BLaER1 treated with 17β-estradiol and CSF1 and Interleukin-3, amounts not matched to agents 10 nM and 100 nM (cell line): ENCODE data around the gene KIAA1755.

Experiments
- H3K27ac ChIP-seq, 11 experiments: shearing (Covaris generic); formaldehyde crosslinking; 2 replicates each; pipeline ENCODE4 v1.8.1; 2022
- H3K27me3 ChIP-seq, 11 experiments: shearing (Covaris generic); formaldehyde crosslinking; 2 replicates each; pipeline ENCODE4 v1.8.1; 2022
- H3K36me3 ChIP-seq, 11 experiments: shearing (Covaris generic); formaldehyde crosslinking; 2 replicates each; pipeline ENCODE4 v1.8.1; 2022
- H3K4me1 ChIP-seq, 10 experiments: shearing (Covaris generic); formaldehyde crosslinking; 2 replicates each; pipeline ENCODE4 v1.8.1; 2022
- H3K4me2 ChIP-seq, 11 experiments: shearing (Covaris generic); formaldehyde crosslinking; 2 replicates each; pipeline ENCODE4 v1.8.1; 2022
- H3K4me3 ChIP-seq, 10 experiments: shearing (Covaris generic); formaldehyde crosslinking; 2 replicates each; pipeline ENCODE4 v1.8.1; 2022
- H3K9ac ChIP-seq, 11 experiments: shearing (Covaris generic); formaldehyde crosslinking; 2 replicates each; pipeline ENCODE4 v1.8.1; 2022
- H3K9me3 ChIP-seq, 11 experiments: shearing (Covaris generic); formaldehyde crosslinking; replicated peaks in 1 of 11; 2 replicates each; pipeline ENCODE4 v1.8.1; 2022
- H4K20me1 ChIP-seq, 11 experiments: shearing (Covaris generic); formaldehyde crosslinking; 2 replicates each; pipeline ENCODE4 v1.8.1; 2022
- Cebpa-rat ChIP-seq, 11 experiments: shearing (Covaris generic); IDR thresholded peaks; 2 replicates each; pipeline ENCODE4 v1.8.1; 2022

Gene KIAA1755

GRCh38 chr20:38275815-38276550 lies 15.4 kb upstream of the KIAA1755 start:
- Histone ChIP-seq H4K20me1 (no peaks in the 10 kb centered on the region; a peak in 1 of 22 replicates), H3K4me2 (peak overlapping the region in 10 of 11 experiments; percentile 35 to 72 (median 64); a peak in 19 of 22 replicates), H3K27ac (peak overlapping the region in 10 of 11 experiments; percentile 46 to 85 (median 78); a peak in 20 of 22 replicates), H3K9me3 (peaks cover under 1 to 6% (median 2%) of the 10 kb centered on the region in 11 experiments; a peak in 20 of 22 replicates), H3K9ac (peak overlapping the region in 7 of 11 experiments; percentile 32 to 58 (median 46); a peak in 11 of 22 replicates), H3K36me3 (no peaks in the 10 kb centered on the region), H3K4me1 (peaks cover 13 to 66% (median 41%) of the 10 kb centered on the region in 10 experiments; a peak in 19 of 20 replicates), H3K27me3 (no peaks in the 10 kb centered on the region), H3K4me3 (no peak overlapping the region)
- no peak for TF ChIP-seq Cebpa-rat (IDR thresholded peaks at IDR 0.05)

GRCh38 chr20:38272961-38273360 lies 12.4 kb upstream of the KIAA1755 start:
- Histone ChIP-seq H3K4me1 (peaks cover 10 to 49% (median 30%) of the 10 kb centered on the region in 10 experiments), H4K20me1 (no peaks in the 10 kb centered on the region; a peak in 1 of 22 replicates), H3K36me3 (no peaks in the 10 kb centered on the region), H3K4me3 (no peak overlapping the region), H3K27ac (peak overlapping the region in 2 of 11 experiments; percentile 22 to 31; a peak in 2 of 22 replicates), H3K9ac (no peak overlapping the region), H3K27me3 (no peaks in the 10 kb centered on the region), H3K9me3 (0 out of 22 replicates have a peak, but pooled peaks cover 0 to 3% (median 0%) of the 10 kb centered on the region in 11 experiments), H3K4me2 (peak overlapping the region in 3 of 11 experiments; percentile 11 to 36 (median 13); a peak in 3 of 22 replicates)
- TF ChIP-seq Cebpa-rat (IDR thresholded peaks at IDR 0.05) = no peak

GRCh38 chr20:38272398-38272797 lies 11.9 kb upstream of the KIAA1755 start:
- Histone ChIP-seq H3K9me3 (0 out of 22 replicates have a peak, but pooled peaks cover 0 to 3% (median 0%) of the 10 kb centered on the region in 11 experiments), H3K4me2 (peak overlapping the region in 3 of 11 experiments; percentile 11 to 36 (median 13); a peak in 4 of 22 replicates), H3K36me3 (no peaks in the 10 kb centered on the region), H3K9ac (no peak overlapping the region), H3K27ac (no peak overlapping the region), H3K4me3 (no peak overlapping the region), H3K27me3 (no peaks in the 10 kb centered on the region), H4K20me1 (no peaks in the 10 kb centered on the region; a peak in 1 of 22 replicates), H3K4me1 (peaks cover 13 to 47% (median 32%) of the 10 kb centered on the region in 10 experiments)
- no peak for TF ChIP-seq Cebpa-rat (IDR thresholded peaks at IDR 0.05)

GRCh38 chr20:38271608-38272120 lies 11.1 kb upstream of the KIAA1755 start:
- peak overlapping the region in 4 of 11 experiments; percentile 27 to 60 (median 41); a peak in 5 of 22 replicates for H3K4me2 ChIP-seq
- H3K27ac ChIP-seq = no peak overlapping the region
- no peak overlapping the region for H3K9ac ChIP-seq
- no peaks in the 10 kb centered on the region for H3K27me3 ChIP-seq
- H3K36me3 ChIP-seq = no peaks in the 10 kb centered on the region
- no peak for TF ChIP-seq Cebpa-rat (IDR thresholded peaks at IDR 0.05)
- no peaks in the 10 kb centered on the region; a peak in 1 of 22 replicates for H4K20me1 ChIP-seq
- H3K9me3 ChIP-seq = 0 out of 22 replicates have a peak, but pooled peaks cover 0 to 3% (median 0%) of the 10 kb centered on the region in 11 experiments
- H3K4me1 ChIP-seq = peaks cover 13 to 49% (median 30%) of the 10 kb centered on the region in 10 experiments
- H3K4me3 ChIP-seq = no peak overlapping the region

GRCh38 chr20:38270869-38271605 lies 10.5 kb upstream of the KIAA1755 start:
- TF ChIP-seq Cebpa-rat (IDR thresholded peaks at IDR 0.05) = no peak
- Histone ChIP-seq H3K36me3 (no peaks in the 10 kb centered on the region), H3K4me3 (no peak overlapping the region), H3K27me3 (no peaks in the 10 kb centered on the region), H3K9ac (no peak overlapping the region), H3K9me3 (0 out of 22 replicates have a peak, but pooled peaks cover 0 to 3% (median 0%) of the 10 kb centered on the region in 11 experiments), H3K27ac (peak overlapping the region in 1 of 11 experiments; percentile 30; a peak in 1 of 22 replicates), H3K4me1 (peaks cover 13 to 48% (median 24%) of the 10 kb centered on the region in 10 experiments), H4K20me1 (no peaks in the 10 kb centered on the region; a peak in 1 of 22 replicates), H3K4me2 (peak overlapping the region in 5 of 11 experiments; percentile 24 to 60 (median 35); a peak in 9 of 22 replicates)

- H3K9ac ChIP-seq = no peak overlapping the region
- H4K20me1 ChIP-seq = no peaks in the 10 kb centered on the region; a peak in 1 of 22 replicates
- TF ChIP-seq Cebpa-rat (IDR thresholded peaks at IDR 0.05) = no peak
- no peaks in the 10 kb centered on the region for H3K27me3 ChIP-seq
- H3K4me1 ChIP-seq = peaks cover 9 to 35% (median 13%) of the 10 kb centered on the region in 10 experiments; a peak in 18 of 20 replicates
- H3K4me2 ChIP-seq = no peak overlapping the region
- no peak overlapping the region for H3K4me3 ChIP-seq
- no peaks in the 10 kb centered on the region for H3K36me3 ChIP-seq
- peaks cover 0 to 7% (median 0%) of the 10 kb centered on the region in 11 experiments; a peak in 1 of 22 replicates for H3K9me3 ChIP-seq
- no peak overlapping the region for H3K27ac ChIP-seq
Observed at GRCh38 chr20:38269715-38270114, 9.2 kb upstream of the KIAA1755 start.

GRCh38 chr20:38269040-38269439 lies 8.5 kb upstream of the KIAA1755 start:
- Histone ChIP-seq H3K36me3 (no peaks in the 10 kb centered on the region), H4K20me1 (no peaks in the 10 kb centered on the region; a peak in 1 of 22 replicates), H3K27ac (no peak overlapping the region), H3K9ac (no peak overlapping the region), H3K4me3 (no peak overlapping the region), H3K9me3 (peaks cover 0 to 7% (median 0%) of the 10 kb centered on the region in 11 experiments; a peak in 1 of 22 replicates), H3K27me3 (no peaks in the 10 kb centered on the region), H3K4me2 (0 out of 22 replicates have a peak overlapping the region, but pooled peaks of 1 of the 11 experiments have one; percentile 57), H3K4me1 (peaks cover 9 to 32% (median 13%) of the 10 kb centered on the region in 10 experiments; a peak in 18 of 20 replicates)
- no peak for TF ChIP-seq Cebpa-rat (IDR thresholded peaks at IDR 0.05)

- TF ChIP-seq Cebpa-rat (IDR thresholded peaks at IDR 0.05) = no peak
- peaks cover 9 to 32% (median 13%) of the 10 kb centered on the region in 10 experiments; a peak in 18 of 20 replicates for H3K4me1 ChIP-seq
- H3K9me3 ChIP-seq = peaks cover 0 to 7% (median 0%) of the 10 kb centered on the region in 11 experiments; a peak in 1 of 22 replicates
- no peaks in the 10 kb centered on the region for H3K36me3 ChIP-seq
- no peak overlapping the region for H3K4me3 ChIP-seq
- H3K4me2 ChIP-seq = peak overlapping the region in 9 of 11 experiments; percentile 2 to 68 (median 36); a peak in 15 of 22 replicates
- H3K9ac ChIP-seq = no peak overlapping the region; a peak in 1 of 22 replicates
- no peaks in the 10 kb centered on the region; a peak in 1 of 22 replicates for H4K20me1 ChIP-seq
- H3K27me3 ChIP-seq = no peaks in the 10 kb centered on the region
- H3K27ac ChIP-seq = no peak overlapping the region
Observed at GRCh38 chr20:38267901-38268514, 7.5 kb upstream of the KIAA1755 start.
